ENCODE measurements around the gene SCGB2B2.
A peak's percentile ranks its signal among the peaks of the same experiment; 100 is the strongest.
"Not testable (repeated sequence)": the region's sequence is repeated elsewhere in the genome, so short reads cannot be mapped to it uniquely, and the experiment has no call there.

Gene SCGB2B2, protein sequence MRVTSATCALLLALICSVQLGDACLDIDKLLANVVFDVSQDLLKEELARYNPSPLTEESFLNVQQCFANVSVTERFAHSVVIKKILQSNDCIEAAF

DNA sequence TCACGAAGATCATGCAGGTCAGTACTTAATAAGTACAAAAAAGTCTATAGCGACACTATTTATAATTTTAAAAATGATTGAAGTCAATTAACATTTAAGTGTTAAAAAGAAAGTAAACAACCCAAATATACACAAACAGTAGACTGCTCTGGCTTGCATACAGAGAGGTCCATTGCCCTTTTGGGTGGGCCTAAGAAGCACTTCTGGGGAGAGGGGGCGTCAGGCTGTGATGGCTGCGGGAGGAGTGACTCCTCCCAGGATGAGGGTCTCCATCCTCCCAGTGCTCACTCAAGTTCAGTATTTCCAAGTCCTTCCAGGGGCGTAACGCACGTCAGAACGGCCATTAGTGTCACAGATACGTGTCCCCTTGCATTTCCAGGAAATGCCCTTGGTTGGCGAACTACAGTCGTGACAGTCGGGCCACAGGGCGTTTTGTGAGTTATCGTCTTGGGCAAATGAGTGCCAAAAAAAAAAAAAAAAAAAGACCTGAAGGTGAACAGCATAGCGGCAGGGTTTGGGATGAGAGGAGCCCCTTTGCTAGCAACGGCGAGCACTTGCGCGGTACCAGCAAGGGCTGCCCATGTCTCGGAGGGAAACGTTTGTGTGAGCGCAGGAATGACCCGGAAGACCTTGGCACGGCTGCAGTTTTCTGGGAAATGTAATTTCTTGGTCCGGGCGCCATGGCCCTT, at the start of gene SCGB2B2:
Gene SCGB2B2, minus strand, starts transcription at position 463 of the 689 bp plus-strand sequence. CDS start 82,596 bp downstream, outside the sequence.
- DNase-seq, result peak; percentile 94 to 98

GRCh38 chr19:34725400-34725799, 48.4 kb upstream of the SCGB2B2 start:
- no peak for DNase-seq

DNA sequence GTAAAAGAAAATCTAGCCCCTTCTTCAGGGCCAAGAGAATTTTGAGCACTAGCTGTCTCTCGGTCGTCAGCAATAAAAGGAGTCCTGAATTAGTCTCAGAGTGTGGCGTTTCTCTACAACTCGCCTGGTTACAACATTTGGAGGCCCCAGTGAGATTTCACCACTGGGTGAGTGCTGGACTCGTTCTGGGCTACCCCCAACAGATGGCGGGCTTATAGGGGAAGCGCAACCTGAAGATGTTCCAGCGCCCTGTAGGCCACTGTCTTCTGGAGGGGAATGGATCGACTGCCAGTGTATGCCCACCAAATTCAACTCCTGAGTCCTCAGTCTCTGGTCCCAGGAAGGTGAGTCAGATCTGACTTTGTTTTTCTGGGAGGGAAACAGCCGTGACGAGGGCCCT, 45.4 kb upstream of the SCGB2B2 start:
- DNase-seq, result no peak

DNA sequence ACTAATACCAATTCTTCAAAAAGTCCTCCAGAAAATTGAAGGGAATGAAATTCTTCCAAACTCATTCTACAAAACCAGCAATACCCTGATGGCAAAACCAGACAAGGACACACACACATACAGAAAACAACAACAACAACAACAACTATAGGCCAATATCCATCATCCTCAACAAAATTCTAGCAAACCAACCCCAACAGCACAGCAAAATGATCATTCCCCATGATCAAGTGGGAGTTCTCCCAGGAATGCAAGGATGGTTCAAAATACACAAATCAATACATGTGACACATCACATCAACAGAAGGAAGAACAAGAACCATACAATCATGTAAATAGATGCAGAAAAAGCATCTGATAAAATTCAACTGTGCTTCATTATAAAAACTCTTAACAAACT, 38.4 kb upstream of the SCGB2B2 start:
- no peak for DNase-seq

GRCh38 chr19:34713262-34713637, 36.3 kb upstream of the SCGB2B2 start:
- DNase-seq, result no peak

- DNase-seq, result peak; percentile 92 to 97
Measured at GRCh38 chr19:34712395-34713261, 35.7 kb upstream of the SCGB2B2 start.

GRCh38 chr19:34711890-34712289, 34.9 kb upstream of the SCGB2B2 start:
- peak; percentile 96 to 97 for DNase-seq

DNA sequence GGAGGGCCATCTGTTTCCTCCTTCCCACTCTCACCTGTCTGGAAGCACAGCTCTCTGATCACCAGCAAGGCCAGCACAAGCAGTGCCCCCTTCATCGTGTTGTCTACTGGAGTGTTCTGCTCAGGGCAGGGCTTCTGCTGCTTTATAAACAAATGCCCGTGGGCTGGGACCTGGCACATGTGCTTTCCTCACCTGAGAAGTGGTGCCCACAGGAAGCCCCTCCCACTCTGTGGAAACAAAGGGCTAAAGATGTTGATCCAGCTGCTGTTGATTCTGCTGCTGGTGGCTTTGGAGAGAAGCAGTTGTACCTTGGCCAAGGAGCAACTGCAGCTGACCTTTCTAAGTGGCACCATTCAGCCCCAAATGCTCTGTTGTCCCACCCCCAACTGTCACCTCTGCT, 30.7 kb upstream of the SCGB2B2 start:
- DNase-seq, result no peak

DNA sequence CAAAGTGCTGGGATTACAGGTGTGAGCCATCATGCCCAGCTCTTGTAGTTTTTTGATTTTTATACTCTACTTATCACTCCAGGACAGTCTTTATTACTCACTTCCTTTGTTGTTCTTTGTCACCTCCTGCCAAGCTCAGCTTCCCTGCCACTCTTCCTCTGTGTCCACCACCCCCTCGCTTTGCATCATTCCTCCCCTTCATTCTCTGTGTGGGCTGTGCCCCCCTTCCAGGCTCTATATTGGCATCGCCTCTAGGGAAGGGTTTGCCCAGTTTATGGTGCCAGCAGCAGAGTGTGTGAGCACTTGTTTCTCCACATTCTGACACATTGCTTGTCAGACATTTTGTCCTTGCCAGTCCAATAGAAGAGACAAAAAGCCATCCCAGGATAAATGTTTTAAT, 15.6 kb upstream of the SCGB2B2 start:
- peak; percentile 66 to 75 for DNase-seq

DNA sequence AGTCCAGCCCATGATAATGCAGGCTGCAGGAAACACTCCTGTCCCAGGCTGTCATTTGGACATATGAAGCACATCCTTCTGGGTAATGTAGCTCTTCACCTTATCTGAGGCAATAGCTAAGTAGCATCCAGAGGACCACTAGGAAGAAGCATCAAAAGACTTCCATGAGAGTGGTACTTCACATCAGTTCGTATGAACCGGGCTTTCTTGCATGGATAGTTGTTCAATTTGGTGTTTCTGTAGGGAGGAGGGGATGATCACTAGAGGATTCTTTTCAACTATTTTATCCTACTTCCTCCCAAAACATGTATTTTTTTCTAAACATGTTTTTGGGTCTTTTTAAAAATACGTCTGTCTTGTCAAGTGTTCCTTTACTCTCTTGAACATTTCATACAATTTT, 13.4 kb upstream of the SCGB2B2 start:
- no peak for DNase-seq

DNA sequence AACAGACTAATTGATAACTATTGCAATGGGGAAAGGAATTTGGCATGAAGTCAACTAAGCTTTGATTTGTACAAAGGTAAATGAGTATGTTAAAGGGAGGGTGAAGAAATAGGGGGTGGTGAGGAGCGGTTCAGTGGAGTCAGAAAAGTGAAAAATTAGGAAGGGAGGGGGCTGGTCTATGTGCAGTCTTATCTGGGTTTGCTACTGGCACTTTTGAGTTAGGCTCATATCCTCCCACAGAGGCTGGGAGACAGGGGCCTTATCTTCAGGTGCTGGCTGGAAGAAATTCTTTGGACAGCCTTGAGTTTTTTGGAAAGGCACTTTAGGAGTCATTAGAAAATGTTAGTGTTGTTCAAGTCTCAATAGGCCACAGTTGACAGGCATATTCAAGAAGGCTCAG, 11.6 kb upstream of the SCGB2B2 start:
- no peak for DNase-seq

DNA sequence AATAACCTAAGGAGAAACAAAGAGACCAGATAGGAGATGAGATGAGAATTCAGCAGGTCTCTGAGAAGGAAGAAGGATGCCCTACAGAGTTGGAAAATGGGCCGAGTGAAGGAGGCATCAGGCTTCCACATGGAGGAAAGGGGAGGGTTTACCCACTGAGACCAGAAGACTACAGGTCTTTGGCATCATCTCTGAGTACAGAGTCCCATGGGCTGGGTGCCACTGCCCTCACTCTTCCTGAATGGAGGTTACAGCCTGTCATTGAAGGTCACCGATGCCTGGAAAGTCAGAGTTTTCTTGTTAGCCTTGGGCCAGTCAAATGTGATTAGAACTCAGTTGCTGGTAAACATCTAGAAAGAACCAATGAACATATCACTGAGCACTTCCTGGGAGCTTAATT, 10.4 kb upstream of the SCGB2B2 start:
- DNase-seq, result no peak

GRCh38 chr19:34686455-34686854, 9.5 kb upstream of the SCGB2B2 start:
- DNase-seq, result no peak

- DNase-seq, result not testable (repeated sequence)
Measured at GRCh38 chr19:34685266-34685665, 8.3 kb upstream of the SCGB2B2 start.

DNA sequence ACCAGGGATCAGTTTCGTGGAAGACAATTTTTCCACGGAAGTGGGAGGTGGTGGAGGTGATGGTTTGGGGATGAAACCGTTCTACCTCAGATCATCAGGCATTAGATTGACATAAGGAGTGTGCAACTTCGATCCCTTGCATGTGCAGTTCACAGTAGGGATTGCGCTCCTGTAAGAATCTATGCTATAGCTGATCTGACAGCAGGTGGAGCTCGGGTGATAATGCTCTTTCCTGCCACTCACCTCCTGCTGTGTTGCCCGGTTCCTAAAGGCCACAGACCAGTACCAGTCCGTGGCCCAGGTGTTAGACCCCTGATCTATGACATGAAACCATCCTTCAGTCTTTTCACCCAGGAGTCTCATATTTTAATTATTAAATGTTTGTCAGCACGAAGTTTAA, 4.5 kb upstream of the SCGB2B2 start:
- no peak for DNase-seq

- DNase-seq, result no peak
Measured at GRCh38 chr19:34678421-34678820, 1.5 kb upstream of the SCGB2B2 start.

GRCh38 chr19:34678085-34678412, 1.1 kb upstream of the SCGB2B2 start:
- DNase-seq, result no peak

- peak; percentile 97 to 100 for DNase-seq
Measured at GRCh38 chr19:34677386-34678084, 576 bp upstream of the SCGB2B2 start, which contains the start of gene ZNF302. Gene ZNF302, plus strand, starts transcription at chr19:34677678. Its CDS starts 1,127 bp downstream, at chr19:34678805.

DNA sequence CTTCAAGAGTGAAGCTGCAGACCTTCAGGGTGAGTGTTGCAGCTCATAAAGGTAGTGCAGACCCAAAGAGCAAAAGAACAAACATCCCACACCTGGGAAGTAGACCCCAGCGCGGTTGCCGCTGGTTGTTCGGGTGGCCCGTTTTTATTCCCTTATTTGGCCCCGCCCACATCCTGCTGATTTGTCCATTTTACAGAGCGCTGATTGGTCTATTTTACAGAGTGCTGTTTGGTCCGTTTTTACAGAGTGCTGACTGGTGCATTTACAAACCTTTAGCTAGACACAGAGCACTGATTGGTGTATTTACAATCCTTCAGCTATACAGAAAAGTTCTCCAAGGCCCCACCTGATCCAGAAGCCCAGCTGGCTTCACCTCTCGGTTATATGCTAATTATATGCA, 1.0 kb downstream of the SCGB2B2 start:
- no peak for DNase-seq

DNA sequence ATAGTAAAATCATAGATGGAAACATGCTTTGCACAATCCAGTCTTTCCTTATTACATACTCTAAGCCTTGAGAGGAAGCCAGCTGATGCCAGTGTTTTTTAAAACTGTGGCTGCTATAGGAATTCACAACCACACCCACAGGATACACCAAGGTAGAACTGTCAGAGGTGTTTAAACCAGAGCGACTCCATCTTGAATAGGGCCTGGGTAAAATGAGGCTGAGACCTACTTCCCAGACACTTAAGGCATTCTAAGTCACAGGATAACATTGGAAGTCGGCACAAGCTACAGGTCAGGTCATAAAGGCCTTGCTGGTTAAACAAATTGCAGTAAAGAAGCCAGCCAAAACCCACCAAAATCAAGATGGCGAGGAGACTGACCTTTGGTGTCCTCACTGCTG, 1.7 kb downstream of the SCGB2B2 start:
- no peak for DNase-seq

GRCh38 chr19:34673590-34673989, 3.4 kb downstream of the SCGB2B2 start:
- no peak for DNase-seq

DNA sequence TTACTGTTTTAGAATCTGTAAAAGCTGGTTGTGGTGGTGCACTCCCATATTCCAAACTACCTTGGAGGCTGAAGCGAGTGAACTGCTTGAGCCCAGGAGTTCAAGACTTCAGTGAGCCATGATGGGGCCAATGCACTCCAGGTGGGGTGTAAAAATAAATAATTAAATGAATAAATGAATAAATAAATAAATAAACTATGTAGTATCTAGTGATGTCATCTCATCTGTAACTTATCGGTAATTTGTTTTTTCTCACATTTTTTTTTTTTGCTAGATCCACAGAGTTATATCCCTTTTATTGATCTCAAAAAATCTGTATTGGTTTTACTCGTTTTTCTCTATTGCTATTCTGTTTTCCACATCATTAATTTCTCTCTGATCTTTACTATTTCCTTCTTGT, 5.0 kb downstream of the SCGB2B2 start:
- DNase-seq, result no peak

DNA sequence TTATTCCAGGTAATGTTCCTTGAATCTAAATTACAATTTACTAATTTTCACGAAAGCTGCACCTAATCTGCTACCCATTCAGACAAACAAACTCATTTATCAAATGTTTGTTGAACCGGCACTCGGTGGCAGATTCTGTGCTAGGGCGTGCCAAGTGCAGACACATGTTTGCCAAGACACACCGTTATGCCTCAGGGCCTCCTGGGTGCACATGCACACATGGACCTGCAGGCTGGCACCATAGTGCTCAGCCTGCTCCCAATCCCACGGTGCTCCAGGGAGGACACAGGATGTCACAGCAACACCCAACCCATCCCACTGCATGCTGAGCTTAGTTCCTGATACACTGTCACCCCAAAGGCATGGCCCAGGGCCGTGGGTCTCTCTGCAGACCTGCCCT, 7.7 kb downstream of the SCGB2B2 start:
- peak; percentile 38 to 69 for DNase-seq

All from NCI-H526 (cell line).